Ramos (cell line): Measurements from ENCODE around the gene ALDH3B1.

Experiments used
- in situ Hi-C: fragments of 300-500 bp; cut with MboI; formaldehyde crosslinking; loops from one replicate; pipeline ENCODE4 v1.14.3; 2022; ENCODE audit warnings: low sequenced_read_pairs; ENCODE audit not compliant: unreplicated experiment

Gene ALDH3B1

DNA sequence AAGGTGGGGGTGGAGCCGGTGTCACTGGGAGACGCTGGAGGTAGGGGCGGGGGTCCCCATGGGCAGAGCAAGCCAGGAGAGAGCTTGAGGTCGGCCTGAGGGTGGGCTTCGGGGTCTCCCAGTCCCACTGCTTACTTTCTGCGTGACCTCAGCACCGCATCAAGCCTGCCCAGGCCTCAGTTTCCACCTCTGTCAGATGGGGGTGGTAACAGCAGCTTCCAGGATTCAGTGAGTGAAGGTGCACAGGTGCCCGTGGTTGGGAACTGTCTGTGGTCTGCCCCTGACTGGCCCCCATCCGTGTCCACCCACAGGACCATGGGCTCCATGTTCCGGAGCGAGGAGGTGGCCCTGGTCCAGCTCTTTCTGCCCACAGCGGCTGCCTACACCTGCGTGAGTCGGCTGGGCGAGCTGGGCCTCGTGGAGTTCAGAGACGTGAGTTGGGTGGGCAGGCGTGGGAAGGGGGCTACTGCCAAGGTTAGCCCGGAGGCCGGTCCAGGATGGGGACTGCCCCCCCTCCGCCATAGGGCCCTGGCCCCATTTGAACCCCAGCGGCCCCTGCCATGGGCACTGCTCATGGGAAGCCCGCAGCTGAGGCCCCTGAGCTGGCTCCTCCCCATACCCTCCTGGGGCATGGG is 30.9 kb downstream of the ALDH3B1 start:
- in situ Hi-C loops, result no loop called here

DNA sequence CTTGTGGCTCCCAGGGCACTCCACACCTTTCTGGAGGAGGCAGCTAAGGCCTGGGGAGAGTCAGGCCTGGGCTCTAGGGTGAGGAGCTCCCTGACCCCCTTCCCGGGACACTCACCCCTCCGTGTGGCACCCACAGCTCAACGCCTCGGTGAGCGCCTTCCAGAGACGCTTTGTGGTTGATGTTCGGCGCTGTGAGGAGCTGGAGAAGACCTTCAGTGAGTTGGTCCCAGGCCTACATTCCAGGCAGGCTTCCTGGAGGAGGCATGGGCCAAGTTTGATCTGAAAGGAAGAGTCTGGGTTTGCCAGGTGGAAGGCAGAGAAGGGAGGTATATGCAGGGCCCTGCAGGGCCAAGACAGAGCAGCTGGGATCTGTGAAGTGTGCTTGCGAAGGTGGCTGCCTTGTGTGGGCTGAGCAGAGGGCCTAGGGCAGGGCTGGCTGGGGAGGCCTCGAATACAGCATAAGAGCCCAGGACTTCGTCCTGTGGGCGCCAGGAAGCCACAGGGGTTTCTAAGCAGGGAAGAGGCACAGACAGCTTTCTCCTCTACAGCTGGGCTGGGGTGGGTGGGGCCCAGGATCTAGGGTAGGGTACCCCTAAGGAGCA is 31.6 kb downstream of the ALDH3B1 start:
- in situ Hi-C loops, result no loop called here

DNA sequence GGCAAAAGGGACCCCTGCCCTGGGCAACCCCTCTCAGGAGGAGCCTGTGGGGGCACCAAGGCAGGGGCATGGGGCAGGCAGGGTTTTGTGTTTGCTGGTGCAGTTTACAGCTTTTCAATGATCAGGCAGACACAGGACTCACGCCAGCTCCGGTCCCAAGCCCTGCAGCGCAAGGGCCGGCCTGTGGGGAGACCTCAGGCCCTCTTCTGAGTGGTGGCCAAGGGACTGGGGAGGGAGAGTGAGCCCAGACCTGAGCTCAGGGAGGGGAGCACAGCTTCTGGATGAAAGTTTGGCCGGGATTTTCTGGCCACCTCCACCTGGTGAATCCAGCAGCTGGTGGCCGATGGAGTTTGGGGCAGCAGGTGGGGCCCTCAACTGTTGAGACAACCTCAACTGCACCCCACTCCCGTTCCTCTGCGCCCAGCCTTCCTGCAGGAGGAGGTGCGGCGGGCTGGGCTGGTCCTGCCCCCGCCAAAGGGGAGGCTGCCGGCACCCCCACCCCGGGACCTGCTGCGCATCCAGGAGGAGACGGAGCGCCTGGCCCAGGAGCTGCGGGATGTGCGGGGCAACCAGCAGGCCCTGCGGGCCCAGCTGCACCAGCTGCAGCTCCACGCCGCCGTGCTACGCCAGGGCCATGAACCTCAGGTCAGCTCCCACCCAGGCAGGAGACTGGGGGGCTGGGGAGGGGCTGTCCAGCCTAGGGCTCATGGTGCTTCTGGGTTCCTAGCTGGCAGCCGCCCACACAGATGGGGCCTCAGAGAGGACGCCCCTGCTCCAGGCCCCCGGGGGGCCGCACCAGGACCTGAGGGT is 32.3 kb downstream of the ALDH3B1 start:
- in situ Hi-C loops, result no loop called here

DNA sequence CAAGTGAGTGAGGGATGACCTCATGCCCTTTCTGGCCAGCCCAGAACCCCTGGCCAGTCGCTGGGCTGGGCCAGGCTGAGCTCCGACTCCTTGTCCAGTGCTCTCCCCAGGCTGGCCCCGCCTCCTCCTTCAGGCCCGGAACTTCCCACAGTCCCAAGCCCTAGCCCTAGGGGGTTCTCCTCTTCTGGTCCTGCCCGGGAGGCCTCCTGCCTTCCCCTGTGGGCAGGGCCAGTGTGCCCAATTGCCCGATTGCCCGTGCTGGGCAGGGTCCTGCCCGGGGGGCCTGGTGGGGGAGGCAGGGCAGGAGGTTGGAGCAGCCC is 32.9 kb downstream of the ALDH3B1 start:
- in situ Hi-C loops, result no loop called here

DNA sequence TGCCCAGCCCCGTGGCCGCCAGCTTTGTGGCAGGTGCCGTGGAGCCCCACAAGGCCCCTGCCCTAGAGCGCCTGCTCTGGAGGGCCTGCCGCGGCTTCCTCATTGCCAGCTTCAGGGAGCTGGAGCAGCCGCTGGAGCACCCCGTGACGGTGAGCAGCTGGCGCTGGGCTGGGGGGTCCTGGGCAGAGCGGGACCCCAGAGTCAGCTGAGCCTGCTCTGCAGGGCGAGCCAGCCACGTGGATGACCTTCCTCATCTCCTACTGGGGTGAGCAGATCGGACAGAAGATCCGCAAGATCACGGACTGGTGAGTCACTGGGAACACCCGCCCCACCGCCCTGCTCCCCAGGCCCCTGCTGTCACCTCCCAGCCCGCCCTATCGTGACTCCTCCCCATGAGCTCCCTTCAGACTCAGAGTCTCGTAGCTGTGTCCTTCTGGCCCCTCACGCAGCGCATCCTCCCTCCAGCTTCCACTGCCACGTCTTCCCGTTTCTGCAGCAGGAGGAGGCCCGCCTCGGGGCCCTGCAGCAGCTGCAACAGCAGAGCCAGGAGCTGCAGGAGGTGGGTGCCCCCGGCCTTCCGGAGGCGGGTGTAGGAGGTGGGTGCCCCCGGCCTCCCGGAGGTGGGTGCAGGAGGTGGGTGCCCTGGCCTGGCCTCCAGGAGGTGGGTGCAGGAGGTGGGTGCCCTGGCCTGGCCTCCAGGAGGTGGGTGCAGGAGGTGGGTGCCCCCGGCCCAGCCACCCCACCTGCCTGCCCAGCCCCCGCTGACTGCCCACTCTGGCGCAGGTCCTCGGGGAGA is 33.4 kb downstream of the ALDH3B1 start:
- in situ Hi-C loops, result no loop called here

DNA sequence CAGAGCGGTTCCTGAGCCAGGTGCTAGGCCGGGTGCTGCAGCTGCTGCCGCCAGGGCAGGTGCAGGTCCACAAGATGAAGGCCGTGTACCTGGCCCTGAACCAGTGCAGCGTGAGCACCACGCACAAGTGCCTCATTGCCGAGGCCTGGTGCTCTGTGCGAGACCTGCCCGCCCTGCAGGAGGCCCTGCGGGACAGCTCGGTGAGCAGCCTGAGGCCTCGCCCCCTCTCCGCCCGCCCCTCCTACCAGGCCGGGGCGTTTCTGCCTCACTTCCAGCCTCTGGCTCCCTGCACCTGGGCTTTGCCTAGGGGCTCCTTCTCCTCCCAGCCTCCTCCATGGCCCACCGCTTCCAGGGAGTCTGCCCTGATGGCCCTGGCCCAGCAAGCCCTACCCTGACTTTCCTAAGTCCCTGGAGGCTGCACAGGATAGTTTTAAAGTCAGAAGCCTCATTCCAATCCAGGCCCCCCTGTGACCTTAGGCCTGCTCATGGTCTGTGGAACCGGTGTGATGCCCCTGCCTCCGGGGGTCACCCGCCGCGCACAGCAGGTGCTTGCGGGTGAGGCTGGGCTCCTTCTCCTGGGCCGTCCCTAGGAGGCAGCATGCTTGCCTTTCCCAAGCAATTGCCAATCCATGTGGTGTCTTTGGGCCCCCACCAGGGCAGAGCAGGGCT is 34.2 kb downstream of the ALDH3B1 start:
- in situ Hi-C loops, result no loop called here

DNA sequence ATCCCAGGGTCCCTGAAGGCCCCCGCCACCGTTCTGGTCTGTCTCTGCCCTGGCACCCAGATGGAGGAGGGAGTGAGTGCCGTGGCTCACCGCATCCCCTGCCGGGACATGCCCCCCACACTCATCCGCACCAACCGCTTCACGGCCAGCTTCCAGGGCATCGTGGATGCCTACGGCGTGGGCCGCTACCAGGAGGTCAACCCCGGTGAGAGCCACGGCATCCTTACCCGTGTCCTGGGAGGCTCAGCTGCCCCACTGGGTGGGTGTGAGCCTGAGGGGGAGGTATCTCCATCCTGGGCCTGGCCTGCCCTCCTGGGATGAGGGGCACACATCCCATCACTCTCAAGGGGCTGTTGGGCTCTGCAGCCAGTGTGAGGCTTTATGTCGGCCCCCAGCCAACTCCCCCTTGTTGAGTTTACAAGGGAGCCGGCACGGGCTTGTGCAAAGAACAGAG is 34.8 kb downstream of the ALDH3B1 start:
- in situ Hi-C loops, result no loop called here

DNA sequence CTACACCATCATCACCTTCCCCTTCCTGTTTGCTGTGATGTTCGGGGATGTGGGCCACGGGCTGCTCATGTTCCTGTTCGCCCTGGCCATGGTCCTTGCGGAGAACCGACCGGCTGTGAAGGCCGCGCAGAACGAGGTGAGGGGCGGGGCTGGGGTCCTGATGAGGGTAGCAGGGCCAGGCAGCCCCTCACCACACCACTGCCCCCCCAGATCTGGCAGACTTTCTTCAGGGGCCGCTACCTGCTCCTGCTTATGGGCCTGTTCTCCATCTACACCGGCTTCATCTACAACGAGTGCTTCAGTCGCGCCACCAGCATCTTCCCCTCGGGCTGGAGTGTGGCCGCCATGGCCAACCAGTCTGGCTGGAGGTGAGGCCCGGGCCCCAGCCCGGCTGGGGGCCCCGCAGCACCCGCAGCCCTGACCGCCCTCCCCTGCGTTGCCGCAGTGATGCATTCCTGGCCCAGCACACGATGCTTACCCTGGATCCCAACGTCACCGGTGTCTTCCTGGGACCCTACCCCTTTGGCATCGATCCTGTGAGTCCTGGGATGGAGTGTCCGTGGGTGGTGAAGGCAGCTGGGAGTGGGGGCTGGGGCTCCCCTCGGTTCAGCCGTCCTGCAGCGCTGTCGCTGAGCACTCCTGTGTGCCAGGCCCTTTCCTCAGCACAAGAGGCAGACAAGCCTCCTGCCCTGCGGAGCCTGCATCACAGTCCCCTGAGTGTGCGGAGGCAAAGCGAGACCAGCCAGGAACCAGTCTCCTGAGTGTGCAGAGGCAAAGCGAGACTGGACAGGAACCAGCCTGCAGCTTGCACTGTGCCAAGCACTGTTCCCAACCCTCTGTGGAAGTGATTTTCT is 37.5 kb downstream of the ALDH3B1 start:
- in situ Hi-C loops, result no loop called here

DNA sequence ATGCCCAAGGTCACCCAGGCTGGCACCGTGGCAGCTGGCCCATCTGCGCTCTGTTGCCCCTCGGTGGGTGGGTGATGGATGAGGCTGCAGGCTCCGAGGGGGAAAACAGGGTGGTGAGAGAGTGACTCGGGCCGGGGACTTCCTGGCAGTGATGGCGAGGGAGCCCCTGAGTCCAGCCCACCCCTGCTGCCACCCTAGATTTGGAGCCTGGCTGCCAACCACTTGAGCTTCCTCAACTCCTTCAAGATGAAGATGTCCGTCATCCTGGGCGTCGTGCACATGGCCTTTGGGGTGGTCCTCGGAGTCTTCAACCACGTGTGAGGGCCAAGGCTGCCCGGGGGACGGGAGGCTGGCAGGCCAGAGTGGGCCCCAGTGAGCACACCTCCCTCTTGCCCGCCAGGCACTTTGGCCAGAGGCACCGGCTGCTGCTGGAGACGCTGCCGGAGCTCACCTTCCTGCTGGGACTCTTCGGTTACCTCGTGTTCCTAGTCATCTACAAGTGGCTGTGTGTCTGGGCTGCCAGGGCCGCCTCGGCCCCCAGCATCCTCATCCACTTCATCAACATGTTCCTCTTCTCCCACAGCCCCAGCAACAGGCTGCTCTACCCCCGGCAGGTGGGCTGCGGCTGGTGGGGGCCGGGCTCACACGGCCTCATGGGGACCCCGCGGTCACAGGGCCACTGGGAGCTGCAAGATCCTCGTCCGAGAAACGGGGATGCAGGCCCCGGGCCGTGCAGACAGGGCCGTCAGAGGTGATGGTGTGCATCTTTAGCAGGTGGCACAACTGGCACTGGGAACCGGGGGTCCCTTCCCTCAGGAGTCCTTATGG is 38.8 kb downstream of the ALDH3B1 start:
- in situ Hi-C loops, result no loop called here

DNA sequence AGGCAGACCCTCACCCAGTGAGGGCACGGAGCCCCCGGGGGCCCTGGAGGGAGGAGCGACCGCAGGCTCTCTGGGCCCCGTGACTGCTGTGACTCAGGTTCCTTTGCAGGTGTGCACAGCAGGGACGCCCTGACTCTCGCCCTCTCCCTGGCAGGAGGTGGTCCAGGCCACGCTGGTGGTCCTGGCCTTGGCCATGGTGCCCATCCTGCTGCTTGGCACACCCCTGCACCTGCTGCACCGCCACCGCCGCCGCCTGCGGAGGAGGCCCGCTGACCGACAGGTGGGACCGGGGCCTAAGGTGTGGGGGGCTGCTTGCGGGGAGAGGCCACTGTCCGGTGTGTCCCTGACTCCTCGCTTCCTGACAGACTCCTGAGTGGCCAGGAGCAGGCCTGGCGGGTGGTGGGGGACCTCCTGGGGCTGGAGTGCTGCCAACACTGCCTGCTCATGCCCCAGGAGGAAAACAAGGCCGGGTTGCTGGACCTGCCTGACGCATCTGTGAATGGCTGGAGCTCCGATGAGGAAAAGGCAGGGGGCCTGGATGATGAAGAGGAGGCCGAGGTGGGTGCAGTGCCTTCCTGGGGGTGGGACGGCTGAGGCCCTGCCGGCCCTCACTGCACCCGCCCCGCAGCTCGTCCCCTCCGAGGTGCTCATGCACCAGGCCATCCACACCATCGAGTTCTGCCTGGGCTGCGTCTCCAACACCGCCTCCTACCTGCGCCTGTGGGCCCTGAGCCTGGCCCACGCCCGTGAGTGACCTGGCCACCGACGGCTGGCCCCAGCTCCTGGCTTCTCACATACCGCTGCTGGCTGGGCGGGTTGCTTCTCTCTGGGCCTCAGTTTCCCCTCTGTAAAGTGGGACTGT is 39.6 kb downstream of the ALDH3B1 start:
- in situ Hi-C loops, result no loop called here

DNA sequence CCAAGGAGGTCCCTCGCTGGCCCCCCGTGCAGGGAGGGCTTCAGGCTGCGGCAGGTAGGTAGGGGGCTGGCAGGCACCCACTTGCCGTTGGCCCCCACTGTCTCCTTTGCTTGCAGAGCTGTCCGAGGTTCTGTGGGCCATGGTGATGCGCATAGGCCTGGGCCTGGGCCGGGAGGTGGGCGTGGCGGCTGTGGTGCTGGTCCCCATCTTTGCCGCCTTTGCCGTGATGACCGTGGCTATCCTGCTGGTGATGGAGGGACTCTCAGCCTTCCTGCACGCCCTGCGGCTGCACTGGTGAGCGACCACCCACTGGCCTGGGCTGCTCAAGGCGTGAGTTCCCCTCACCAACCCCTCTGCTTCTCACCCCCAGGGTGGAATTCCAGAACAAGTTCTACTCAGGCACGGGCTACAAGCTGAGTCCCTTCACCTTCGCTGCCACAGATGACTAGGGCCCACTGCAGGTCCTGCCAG is 40.3 kb downstream of the ALDH3B1 start:
- in situ Hi-C loops, result no loop called here

DNA sequence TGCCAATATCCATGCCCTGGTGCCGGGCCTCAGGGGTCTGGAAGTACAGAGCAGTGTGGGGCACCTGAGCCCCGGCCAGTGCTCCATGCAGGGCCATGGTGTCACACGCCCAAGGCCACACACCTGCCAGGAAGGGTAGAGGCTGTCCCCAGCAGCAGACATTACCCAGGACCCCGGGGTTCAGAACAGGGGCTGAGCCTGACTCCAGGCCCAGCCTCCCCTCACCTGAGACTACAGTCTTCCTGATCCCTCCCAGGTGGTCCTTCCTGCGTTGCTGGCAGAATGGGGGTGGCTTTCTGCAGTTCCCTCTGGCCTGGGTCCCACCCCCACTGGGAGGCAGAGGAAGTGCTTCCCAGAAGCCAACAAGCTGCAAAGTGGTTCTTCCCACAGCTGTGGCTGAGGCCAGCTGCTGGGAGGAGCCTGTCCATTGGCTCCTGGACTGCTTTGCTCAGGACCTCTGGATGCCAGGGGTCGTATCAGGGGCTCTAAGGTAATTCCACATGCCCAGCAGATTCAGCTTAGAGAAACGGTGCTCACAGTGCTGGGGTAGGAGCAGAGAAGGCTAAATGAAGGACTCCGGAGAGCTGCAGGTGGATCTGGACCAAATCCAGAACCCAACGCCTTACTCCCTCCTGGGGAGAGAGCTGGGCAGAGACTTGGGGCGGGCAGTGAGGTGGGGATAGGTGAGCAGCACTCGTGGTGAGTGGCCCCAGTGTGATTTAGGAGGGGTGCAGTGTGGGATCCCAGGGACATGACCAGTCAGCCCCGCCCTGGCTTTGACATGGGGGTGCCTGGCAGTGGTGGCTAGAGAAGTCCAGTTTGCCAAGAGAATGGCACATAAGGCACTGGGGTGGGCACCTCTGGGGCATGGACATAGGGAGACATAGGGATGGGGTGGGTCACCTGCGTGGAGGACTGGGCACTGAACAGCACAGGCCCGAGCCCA is 41.3 kb downstream of the ALDH3B1 start:
- in situ Hi-C loops, result no loop called here

DNA sequence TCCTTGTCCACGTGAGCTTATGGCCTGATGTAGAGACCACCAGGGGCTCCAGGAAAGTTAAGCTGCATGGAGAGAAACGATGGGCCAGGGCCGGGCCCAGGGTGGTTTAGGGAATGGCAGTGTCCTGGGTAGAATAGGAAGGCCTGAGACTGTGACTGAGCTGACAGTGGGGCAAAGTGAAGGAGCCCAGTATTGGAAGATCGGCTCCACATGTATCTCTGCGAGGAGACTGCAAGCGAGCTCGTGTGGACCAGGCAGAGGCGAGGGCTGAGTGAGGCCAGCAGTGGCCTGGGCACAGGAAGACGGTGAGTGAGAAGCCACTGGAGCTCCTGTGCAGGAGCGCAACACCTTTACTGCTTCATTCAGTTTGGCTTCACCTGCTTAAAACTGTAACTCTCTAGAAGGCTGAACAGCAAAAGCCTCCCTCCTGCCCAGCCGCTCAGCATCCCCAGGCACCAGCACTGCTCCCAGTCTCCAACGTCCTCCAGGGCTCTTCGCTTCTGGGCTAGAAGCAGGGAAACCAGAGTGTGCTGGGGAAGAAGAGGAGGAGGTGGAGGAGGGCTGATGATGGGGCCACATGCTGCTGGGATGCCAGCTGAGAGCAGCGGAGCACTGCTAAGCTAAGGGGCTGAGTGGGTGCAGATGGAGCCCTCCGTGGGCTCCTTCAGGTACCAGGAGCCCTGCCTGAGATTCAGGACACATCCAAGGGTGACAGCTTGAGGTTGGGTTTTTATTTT is 42.2 kb downstream of the ALDH3B1 start:
- in situ Hi-C loops, result no loop called here

DNA sequence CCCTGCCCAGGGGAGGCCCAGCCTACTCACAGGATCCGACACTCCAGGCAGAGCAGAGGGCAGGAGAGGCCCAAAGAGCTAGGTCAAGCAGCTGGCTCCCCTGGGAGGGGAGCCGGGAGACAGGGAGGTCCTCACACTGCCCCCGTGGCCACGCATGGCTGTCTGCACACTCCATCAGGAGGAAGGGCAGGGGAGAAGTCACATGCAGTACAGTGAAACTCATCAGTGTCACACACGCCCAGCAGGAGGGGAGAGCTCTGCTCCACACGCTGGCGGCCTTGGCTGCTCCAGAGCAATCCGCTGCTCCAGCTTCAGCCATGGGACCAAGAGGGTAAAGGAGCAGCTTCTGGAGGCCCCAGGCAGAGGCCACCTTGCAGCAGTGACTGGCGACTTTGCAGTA is 43.0 kb downstream of the ALDH3B1 start:
- in situ Hi-C loops, result no loop called here

DNA sequence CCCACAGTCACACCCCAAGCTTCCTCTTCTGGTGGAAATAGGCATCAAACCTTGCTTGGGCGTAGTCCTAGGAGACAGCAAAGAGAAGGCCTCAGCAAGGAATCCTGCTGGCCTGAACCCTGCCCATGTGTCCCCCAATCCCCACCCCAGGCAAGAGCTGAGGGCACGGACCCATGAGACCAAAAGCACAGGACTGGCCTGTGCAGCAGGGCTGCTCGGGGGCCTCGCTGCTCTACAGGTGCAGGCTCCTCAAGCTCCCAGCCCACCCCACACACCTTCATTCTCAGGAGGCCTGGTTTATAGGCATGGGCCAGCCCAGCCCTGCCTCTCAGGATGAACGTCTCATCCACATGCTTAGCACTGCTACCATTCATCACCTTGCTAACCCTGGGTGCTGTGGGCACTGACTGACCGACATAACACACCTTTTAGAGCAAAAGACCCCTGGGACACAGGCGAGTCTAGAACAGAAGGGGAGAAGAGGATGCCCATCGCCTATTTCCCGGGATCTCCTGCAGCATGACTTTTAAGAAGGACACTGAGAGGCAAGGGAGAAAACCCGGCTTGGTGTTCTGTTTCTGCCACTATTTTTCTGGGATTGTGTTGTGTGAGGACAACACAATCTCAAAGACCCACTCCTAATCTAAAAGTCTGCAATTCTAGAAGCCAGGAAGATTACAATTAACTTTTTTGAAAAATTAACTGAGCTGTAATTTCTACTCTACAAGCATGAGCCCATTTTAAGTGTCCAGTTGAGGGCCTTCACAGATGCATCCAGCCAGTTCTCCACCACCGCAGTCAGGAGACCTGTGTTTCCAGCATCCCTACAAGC is 44.1 kb downstream of the ALDH3B1 start:
- in situ Hi-C loops, result no loop called here
